RWPE2 (cell line): ENCODE results near the gene NLRP11.

Experiments used
- ATAC-seq: fragments of 200-7000 bp; cut with Tn5 transposase; 3 replicates; pipeline ENCODE4 v1.9.1; 2021; ENCODE audit warnings: low read depth
- DNase-seq: peaks from one replicate; pipeline ENCODE4 v3.0.0-alpha.2; 2020; ENCODE audit warnings: low spot score
- H3K27ac ChIP-seq: fragments of 450-650 bp; 2 replicates; pipeline ENCODE4 v1.5.1; 2017; ENCODE audit warnings: mild to moderate bottlenecking; ENCODE audit not compliant: poor library complexity, severe bottlenecking
- H3K27me3 ChIP-seq: fragments of 250-450 bp; sonication (Bioruptor Pico); 2 replicates; pipeline ENCODE4 v1.5.1; 2021; ENCODE audit warnings: mild to moderate bottlenecking, moderate library complexity; ENCODE audit not compliant: insufficient read depth, poor library complexity, severe bottlenecking
- H3K36me3 ChIP-seq: fragments of 250-450 bp; sonication (Bioruptor Pico); 2 replicates; pipeline ENCODE4 v1.5.1; 2020; ENCODE audit warnings: low read depth, mild to moderate bottlenecking, moderate library complexity
- H3K4me1 ChIP-seq: fragments of 250-450 bp; sonication (Bioruptor Pico); 2 replicates; pipeline ENCODE4 v1.5.1; 2021; ENCODE audit warnings: mild to moderate bottlenecking, moderate library complexity; ENCODE audit not compliant: insufficient read depth, poor library complexity, severe bottlenecking
- H3K4me3 ChIP-seq: fragments of 250-450 bp; sonication (Bioruptor Pico); 2 replicates; pipeline ENCODE4 v1.5.1; 2021; ENCODE audit warnings: mild to moderate bottlenecking, moderate library complexity; ENCODE audit not compliant: severe bottlenecking
- H3K9me3 ChIP-seq: fragments of 250-450 bp; sonication (Bioruptor Pico); 2 replicates; pipeline ENCODE4 v1.5.1; 2021; ENCODE audit warnings: mild to moderate bottlenecking, moderate library complexity; ENCODE audit not compliant: severe bottlenecking
- CTCF ChIP-seq: fragments of 450-650 bp; IDR thresholded peaks from one replicate; pipeline ENCODE4 v1.5.1; 2017; ENCODE audit warnings: mild to moderate bottlenecking, moderate library complexity; ENCODE audit not compliant: poor library complexity, severe bottlenecking

The NLRP11 gene

DNA sequence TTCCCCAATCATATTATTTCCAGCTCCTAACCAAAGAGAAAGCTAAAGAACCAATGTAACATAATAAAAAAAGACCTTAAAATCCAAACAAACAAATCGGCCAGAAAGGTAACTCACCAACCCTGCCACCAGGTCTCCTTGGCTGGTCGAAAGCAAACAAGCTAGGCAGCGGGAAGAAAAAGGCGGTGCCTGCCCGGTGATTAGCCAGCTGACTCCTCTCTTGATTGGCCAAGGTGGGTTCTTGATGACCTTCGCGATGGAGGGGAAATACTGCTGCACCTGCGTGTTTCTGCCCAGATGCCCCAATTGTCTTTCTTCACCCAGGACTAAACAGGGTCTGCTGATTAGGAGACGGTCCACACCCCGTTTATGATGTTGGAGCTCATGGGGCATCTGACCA is at the start of gene NLRP11:
Gene NLRP11, minus strand, starts transcription at position 154 of the 400 bp plus-strand sequence. CDS start 13,825 bp downstream, outside the sequence.
- Histone ChIP-seq H3K27ac (no peak within 1 kb of the TSS), H3K4me3 (no peak within 1 kb of the TSS), H3K36me3 (no peaks in the 10 kb centered on the region), H3K9me3 (peaks cover 3% of the 10 kb centered on the region), H3K27me3 (no peaks in the 10 kb centered on the region), H3K4me1 (no peaks in the 10 kb centered on the region)
- ATAC-seq, result no peak
- no peak for DNase-seq
- TF ChIP-seq CTCF, result no peak

GRCh38 chr19:55877211-55877610 is 45.4 kb upstream of the NLRP11 start:
- no peak for DNase-seq
- no peaks in the 10 kb centered on the region for H3K9me3 ChIP-seq

DNA sequence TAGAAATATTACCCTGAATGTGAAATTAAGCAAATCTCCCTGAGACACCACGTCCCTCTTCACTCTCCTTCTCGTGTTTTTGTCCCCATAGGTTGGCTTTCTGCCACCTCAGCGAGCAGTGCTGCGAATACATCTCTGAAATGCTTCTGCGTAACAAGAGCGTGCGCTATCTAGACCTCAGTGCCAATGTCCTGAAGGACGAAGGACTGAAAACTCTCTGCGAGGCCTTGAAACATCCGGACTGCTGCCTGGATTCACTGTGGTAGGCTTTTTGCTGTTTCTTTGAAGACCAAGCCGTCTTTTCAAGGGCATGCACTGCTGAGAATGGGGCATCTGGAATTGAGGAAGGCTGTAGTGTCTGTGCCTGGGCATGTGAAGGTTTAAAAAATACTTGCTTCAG is 38.9 kb upstream of the NLRP11 start:
- Histone ChIP-seq H3K36me3 (no peaks in the 10 kb centered on the region), H3K9me3 (peaks cover 3% of the 10 kb centered on the region), H3K4me3 (no peak overlapping the region), H3K27ac (no peak overlapping the region), H3K4me1 (no peaks in the 10 kb centered on the region), H3K27me3 (no peaks in the 10 kb centered on the region)
- no peak for ATAC-seq
- TF ChIP-seq CTCF, result no peak
- no peak for DNase-seq

More at GRCh38 chr19:55877211-55877610, 45.4 kb upstream of the NLRP11 start:
- Histone ChIP-seq H3K4me1 (no peaks in the 10 kb centered on the region), H3K27me3 (no peaks in the 10 kb centered on the region), H3K27ac (no peak overlapping the region), H3K4me3 (no peak overlapping the region), H3K36me3 (no peaks in the 10 kb centered on the region)
- no peak for TF ChIP-seq CTCF
- no peak for ATAC-seq

DNA sequence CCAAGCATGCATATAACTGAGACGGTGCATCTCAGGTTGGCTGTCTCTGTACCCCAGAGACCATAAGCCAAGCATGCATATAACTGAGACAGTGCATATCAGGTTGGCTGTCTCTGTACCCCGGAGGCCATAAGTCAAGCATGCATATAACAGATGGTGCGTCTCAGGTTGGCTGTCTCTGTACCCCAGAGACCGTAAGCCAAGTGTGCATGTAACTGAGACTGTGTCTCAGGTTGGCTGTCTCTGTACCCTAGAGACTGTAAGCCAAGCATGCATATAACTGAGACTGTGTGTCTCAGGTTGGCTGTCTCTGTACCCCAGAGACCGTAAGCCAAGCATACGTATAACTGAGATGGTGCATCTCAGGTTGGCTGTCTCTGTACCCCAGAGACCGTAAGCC is 35.3 kb upstream of the NLRP11 start:
- Histone ChIP-seq H3K27me3 (no peaks in the 10 kb centered on the region), H3K4me1 (no peaks in the 10 kb centered on the region), H3K36me3 (no peaks in the 10 kb centered on the region), H3K4me3 (no peak overlapping the region), H3K27ac (no peak overlapping the region), H3K9me3 (peaks cover 3% of the 10 kb centered on the region)
- no peak for TF ChIP-seq CTCF
- ATAC-seq (no peak), DNase-seq (no peak)

GRCh38 chr19:55866521-55866920 is 34.7 kb upstream of the NLRP11 start:
- Histone ChIP-seq H3K9me3 (peaks cover 3% of the 10 kb centered on the region), H3K4me3 (no peak overlapping the region), H3K4me1 (no peaks in the 10 kb centered on the region), H3K27me3 (no peaks in the 10 kb centered on the region), H3K27ac (no peak overlapping the region), H3K36me3 (no peaks in the 10 kb centered on the region)
- DNase-seq, result no peak
- ATAC-seq, result no peak
- TF ChIP-seq CTCF, result no peak
